SU-DHL-6 (cell line): Measurements from ENCODE around the gene ISM1.

Source experiments
- CTCF ChIP-seq: fragments of 200-600 bp; sonication (generic); IDR thresholded peaks from one replicate; pipeline ENCODE4 v1.5.1; 2017; ENCODE audit warnings: antibody characterized with exemption, mild to moderate bottlenecking, low read length, moderate library complexity; ENCODE audit not compliant: insufficient read depth, poor library complexity, severe bottlenecking
- EZH2phosphoT487 ChIP-seq: fragments of 200-600 bp; sonication (generic), shearing (Covaris generic); conservative IDR thresholded peaks from 2 replicates; pipeline ENCODE4 v1.6.1; 2018; ENCODE audit warnings: mild to moderate bottlenecking, antibody characterized with exemption, low read length, moderate library complexity, mixed read lengths

GRCh38 chr20:13333793-13334192, 112.7 kb downstream of the ISM1 start:
- TF ChIP-seq CTCF: no peak
- TF ChIP-seq EZH2phosphoT487: no peak
